ENCODE measurements around the gene PIP4K2C.
"Not testable (repeated sequence)": the region's sequence is repeated elsewhere in the genome, so short reads cannot be mapped to it uniquely, and the experiment has no call there.

Gene PIP4K2C

DNA sequence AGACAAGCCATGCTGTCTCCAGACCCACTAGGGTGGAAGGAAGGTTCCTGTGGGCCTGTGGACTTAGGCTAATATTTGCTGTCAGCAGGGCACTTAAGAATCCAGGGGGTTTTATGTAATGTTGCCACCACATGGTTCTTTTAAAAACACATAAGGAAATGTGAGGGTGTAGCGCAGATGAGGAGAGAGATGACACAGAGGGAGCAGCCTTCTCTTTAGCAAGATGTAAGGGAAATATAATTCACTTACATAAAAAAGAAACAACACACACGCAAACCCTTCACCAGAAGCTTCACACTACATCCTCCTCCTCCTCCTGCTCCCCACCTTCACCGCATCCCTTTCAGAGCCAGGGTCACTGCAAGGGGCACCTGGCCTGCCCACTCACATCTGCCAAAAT lies 4.9 kb upstream of the PIP4K2C start:
- no peak for DNase-seq

DNA sequence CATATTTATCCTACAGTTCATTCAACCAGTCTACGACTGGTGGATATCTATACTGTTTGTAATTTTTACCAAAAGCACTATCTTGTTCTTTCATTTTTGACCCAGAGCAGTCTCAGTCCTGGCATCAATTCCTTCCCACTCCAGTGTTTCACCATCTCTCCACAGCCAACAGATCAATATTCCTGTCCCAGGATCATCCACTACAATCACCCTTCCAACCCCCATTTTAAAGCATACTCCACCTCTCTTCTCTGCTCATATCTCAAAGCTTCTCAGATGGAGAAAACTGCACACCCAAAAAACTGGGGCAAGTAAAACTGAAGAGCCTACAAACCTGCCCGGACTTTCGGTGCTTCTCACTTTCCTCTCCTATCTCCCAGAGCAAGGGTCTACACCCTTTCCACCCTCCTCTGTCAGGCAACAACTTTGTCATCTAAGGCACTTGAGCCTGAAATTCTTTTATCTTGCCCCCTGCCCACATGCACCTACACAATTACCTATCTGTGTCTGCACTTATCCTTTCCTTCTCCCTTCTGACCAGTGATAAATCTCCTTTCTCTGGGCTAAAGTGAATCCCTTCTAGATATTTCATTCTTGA lies 4.1 kb upstream of the PIP4K2C start:
- no peak for DNase-seq

DNA sequence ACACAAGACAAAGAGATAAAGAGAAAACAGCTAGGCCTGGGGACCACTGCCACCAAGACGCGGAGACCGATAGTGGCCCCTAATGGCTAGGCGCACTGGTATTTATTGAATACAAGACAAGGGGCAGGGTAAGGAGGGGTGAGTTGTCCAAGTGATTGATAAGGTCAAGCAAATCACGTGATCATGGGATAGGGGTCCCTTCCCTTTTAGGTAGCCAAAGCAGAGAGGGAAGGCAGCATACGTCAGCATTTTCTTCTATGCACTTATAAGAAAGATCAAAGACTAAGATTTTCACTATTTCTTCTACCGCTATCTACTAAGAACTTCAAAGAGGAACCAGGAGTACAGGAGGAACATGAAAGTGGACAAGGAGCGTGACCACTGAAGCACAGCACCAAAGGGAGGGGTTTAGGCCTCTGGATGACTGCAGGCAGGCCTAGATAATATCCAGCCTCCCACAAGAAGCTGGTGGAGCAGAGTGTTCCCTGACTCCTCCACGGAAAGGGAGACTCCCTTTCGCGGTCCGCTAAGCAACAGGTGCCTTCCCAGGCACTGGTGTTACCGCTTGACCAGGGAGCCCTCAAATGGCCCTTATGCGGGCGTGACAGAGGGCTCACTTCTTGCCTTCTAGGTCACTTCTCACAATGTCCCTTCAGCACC lies 1.9 kb upstream of the PIP4K2C start:
- DNase-seq = not testable (repeated sequence)

DNA sequence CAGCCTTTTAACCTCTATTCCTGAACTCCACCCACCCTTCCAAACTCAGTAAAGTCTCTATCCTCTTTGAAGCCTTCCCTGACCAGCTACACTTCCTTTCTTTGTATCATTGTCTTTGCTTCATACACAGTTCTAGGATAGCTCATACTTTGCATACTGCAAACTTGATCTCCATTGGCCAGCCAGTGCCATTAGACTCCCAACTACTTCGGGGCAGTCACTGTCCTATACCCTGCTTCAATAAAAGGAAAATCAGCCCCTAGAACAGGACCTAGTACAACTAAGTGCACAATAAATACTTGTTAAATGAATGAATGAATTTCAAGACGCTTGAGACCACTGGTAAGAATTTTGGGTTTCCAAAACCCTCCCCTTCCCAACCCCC lies 521 bp upstream of the PIP4K2C start:
- no peak for DNase-seq

DNA sequence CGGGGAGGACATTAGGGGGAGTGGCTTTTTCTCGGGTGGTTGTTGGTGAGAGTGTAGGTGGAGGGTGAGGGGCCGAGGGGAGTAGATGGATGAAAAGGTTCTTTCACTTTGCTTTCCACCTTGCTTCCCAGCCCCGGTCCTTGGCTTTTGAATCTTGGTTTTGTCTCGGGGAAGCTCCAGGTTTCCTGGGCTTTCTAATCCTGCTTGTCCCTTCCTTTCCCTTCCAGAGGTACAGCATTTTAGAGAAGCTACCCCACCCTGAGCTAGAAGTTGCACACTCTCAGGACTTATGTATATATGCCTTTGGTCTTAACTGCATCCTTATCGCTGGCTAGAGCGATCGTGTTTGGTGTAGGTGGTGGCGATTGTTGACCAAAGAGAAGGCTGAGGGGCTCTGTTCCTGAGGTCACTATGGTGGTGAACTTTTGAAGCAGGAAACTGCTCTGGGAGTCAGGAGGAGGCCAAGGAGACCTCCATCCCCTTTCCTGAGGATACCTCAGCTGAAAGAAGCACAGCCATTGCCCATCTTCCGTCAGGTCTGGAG lies 862 bp downstream of the PIP4K2C start:
- no peak for DNase-seq

DNA sequence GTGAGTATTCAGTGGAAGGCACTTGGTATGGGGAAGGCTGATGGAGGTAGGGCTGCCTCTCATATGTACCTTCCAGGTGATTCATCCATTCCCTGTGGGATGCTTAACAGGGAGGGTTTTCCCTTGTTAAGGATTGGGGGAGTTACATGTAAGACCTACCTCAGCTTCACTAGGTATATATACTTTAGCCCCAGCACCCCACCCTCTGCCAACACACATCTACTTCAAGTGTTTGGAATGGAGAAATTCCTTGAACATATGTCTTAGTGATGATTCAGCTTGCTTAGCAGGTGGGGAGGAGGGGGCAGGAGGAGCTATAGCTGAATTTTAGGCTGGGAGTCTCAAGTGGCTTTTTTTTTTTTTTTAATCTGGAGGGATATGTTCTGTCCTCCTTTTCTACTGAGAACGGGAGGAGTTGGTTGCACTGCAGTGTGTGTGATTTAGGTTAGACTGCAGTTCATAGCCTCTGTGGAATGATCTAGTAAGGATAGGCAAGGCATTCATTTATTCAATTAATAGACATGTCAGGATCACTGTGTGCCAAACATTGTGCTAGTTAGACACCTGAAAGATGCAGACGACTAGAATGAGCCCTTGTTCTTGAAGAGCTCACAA lies 1.7 kb downstream of the PIP4K2C start:
- DNase-seq = no peak

DNA sequence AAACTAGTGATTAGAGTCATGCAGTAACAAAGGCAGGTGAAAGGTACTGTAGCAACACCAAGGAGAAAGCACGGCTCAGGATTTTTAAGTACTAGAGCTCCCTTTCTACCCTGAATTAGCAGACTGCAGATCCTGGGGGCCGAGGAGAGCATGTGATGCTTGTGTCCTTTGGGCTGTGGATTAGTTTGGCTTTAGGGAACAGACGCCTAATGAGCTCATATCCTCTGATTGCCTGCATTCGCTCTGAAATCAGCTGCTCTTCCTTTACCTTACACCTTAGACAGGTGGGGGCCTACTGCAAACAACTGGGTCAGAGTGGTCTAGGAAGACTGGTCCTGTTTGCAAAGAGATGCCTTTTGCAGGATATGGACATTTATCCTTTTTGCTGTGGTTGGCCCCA lies 2.2 kb downstream of the PIP4K2C start:
- DNase-seq = no peak

DNA sequence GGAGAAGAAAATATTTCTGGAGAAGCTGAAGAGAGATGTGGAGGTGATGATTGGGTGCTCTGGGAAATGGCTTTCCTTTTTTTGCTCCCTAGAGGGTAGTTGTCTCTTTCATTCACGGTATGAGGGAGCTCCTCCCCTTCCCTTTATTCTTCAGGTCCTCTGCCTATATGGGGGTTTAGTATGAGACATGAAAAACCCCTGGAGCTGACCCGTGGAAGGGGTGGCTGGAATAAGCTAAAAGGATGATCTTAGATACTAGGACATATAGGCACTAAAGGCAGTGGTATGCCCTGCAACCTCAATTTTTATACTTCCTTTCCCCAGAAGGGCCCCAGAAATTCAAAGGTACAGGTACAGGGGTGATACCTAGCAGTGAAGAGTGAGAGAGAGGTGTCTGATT lies 9.4 kb downstream of the PIP4K2C start:
- no peak for DNase-seq

DNA sequence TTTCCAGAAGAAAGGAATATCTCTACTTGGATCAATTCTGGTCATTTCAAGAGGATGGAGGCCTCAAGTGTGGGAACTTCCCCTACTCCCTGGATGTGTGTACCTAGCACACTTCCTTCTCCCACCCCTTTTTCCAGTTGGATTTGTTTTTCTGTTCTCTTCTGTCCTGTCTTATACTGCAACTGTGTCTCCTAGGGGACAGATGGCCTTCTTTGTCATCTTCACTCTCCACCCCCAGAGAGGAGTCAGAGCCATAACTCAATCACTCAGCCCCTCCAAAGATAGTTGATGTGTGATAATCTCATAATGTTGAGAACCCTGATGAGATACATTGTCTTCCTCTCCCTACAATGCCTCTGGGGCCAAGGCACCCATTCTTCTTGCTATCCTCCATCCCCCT lies 11.6 kb downstream of the PIP4K2C start:
- DNase-seq = no peak

DNA sequence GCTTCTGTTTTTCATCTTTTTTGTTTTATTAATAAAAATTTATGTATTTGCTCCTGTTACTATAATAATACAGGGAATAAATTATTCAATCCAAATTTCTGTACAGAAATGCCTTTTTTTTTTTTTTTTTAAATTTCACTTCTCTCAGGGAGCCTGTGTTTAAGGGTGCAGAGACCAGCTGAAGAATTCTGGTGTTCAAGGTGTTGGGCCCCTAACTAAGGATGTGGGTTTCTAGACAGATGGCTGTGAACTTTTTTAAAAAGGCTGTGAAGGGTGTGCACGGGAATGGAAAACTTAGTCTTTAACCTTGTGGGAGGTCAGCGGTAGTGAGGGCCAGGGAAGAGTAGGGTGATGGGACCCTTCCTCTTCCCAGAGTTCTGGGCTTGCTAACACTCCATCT lies 12.3 kb downstream of the PIP4K2C start:
- no peak for DNase-seq

DNA sequence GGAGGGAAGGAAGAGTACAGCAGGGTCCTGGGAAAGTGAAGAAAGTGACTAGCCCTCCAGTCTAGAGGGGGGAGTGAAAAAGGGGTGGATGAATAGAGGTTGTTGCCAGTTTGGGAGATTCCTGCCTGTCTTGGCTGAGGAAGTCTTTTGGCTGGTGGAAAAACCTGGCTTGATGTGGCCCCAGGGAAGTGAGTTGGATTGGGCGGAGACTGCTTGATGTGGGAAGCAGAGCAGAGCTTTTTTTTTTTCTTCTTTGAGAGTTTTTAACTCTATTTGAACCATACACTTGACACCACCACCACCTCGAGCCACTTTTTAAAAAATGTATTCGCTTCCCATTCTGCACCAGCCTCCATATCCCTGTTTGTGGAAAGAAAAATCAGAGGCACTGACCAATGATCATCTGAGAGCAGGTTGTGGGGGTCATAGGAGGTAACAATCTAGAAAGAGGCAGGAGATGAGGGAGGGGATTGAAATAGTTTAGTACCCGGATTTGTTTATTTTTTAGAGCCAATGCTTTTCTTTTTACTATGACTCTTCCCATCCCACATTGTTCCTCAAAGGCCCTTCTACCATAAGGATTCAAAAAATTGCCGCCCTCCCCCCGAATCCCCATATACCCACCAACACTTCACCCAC lies 12.9 kb downstream of the PIP4K2C start:
- DNase-seq = no peak

DNA sequence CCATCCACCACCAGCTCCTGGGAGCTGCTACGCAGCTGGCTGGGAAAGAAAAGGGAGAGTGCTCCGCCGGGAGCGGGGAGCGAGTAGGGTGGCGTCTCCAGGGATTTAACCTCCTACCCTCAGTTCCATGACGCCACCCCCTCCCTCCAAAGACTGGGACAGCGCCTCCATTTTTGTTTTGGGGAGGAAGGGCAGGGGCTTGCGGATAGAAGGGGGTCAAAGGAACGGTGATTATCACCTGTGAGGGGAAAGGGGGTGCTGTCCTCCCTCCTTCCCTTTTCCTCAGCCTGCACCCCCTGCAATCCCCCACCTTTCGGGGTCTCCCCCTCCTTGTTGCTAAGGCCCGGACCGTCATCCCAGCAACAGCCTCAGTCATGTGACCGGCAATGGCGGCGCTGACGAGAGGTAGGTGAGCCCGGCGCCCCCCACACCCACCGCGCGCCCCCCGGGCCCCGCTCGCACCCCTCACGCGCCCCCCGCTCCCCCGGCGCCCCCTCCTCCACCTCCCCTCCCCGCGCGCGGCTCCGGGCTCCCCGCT lies 13.5 kb downstream of the PIP4K2C start, which contains the start of gene DTX3:
Gene DTX3 (plus strand): TSS at position 371 of the 538 bp plus-strand sequence. CDS start 1,694 bp downstream, outside the sequence.
- DNase-seq = no peak

DNA sequence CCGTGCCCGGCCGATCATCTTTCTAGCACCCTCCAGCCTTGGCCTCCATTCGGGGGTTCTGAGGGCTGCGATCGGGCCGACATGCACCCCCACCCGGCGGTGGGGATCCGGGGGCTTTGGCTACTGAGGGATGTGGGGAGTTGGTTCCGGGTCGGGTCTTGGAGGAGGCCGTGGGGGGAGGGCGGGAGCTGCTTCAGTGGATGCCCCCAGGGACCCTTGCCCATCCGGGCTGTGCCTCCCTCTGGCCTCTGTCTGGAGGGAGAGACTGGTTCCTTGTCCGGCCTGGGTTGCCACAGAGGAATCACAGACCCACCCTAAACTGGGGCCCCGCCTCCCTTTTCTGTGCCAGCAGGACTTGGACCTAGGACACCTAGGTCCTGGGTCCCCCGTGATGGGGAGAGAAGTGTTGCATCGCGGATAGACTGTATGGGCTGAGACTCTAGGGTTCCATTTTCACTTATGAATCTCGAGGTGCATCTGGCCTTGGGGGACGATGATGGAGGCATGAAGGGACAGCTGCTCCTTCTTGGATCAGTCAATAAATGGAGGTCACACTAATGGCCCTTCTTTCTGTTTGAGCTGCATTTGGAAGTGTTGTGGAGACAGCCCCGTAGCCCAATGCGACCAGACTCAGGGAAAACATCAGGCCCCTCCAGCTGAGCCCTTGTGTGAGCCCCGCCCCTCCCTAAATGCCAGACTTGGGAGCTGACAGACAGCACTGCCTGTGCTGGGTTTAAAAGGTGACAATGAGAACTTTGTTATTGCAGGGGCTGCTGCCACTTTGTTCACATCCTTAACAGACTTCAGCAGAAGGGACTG lies 14.2 kb downstream of the PIP4K2C start:
- DNase-seq = no peak

DNA sequence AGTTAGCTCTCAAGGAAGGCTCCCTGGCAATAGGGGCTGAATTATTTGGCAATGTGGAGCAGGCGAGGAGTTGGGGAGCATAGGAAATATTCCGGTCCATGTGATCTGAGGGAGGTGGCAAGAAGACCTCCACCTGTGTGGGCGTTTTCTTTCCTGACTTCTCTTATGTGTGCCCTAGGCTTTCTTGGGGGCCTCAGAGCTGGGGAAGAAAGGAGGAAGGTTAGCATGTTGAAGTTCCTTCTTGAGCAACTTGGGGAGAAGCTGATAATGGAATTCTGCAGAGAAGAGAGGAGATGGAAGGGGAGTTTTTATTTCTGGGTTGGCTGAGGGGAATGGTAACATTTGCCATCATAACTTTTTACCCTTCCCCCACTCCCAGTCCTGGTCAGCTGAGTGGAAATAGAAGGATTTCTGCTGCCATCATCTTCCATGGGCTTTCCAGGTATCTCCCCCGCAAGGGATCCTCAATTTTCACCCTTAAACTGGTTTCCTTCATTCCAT lies 14.9 kb downstream of the PIP4K2C start:
- DNase-seq = no peak

DNA sequence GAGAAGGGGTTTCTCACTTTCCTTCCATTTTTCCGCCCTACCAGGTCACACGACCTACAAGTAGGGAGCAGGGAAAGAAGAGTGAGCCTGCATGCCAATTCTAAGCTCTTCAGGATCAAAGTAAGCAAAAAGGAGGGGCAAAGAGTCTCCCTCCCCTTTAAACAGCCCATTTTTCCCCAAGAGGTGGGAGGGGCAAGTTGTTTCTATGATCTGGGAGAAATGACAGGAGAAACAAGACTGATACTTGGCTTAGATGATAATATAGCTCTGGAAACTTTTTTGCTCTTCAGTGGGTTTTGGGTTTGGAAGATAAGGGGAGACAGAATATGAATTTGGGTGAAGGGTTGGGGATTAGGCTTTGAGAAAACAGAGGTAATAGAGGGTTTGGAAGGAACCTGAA lies 15.4 kb downstream of the PIP4K2C start:
- no peak for DNase-seq

DNA sequence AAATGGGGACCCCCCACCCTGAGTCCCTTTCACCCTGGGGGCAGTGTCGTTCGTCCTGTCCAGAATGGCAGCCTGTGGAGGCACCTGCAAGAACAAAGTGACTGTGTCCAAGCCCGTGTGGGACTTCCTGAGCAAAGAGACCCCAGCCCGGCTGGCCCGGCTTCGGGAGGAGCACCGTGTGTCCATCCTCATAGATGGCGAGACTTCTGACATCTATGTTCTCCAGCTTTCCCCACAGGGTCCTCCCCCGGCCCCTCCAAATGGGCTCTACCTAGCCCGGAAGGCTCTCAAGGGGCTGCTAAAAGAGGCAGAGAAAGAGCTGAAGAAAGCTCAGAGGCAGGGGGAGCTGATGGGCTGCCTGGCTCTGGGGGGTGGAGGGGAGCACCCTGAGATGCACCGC lies 15.8 kb downstream of the PIP4K2C start:
- DNase-seq = no peak

DNA sequence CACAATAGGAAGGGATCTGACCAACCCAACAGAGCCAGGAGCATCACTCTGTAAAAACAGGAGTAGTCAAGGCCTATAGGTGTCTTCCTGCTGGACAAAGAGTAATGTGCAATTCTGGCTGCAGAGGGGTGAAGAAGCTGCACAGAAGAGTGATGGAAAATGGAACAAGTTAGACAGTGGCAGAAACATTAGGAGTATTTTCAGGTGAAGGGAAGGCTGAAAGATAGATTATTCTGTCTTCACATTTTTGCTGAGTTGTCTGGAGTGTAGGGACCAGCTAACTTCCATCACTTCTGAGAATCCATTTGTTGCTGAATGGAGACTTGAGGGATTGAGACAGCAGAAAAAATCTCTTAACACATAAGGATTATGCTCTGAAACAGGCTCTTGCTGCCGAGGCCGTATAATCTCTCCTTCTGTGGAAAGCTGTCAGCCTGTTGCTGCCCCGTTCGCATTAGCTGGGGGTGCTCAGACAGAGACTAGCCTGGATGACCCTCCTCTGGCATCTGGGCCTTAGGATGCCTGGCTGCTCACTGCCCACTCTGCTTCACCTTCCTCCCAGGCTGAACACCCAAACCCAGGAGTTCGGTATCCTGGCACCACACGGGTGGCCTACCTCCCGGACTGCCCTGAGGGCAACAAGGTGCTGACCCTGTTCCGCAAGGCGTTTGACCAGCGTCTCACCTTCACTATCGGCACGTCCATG lies 17.1 kb downstream of the PIP4K2C start:
- no peak for DNase-seq

DNA sequence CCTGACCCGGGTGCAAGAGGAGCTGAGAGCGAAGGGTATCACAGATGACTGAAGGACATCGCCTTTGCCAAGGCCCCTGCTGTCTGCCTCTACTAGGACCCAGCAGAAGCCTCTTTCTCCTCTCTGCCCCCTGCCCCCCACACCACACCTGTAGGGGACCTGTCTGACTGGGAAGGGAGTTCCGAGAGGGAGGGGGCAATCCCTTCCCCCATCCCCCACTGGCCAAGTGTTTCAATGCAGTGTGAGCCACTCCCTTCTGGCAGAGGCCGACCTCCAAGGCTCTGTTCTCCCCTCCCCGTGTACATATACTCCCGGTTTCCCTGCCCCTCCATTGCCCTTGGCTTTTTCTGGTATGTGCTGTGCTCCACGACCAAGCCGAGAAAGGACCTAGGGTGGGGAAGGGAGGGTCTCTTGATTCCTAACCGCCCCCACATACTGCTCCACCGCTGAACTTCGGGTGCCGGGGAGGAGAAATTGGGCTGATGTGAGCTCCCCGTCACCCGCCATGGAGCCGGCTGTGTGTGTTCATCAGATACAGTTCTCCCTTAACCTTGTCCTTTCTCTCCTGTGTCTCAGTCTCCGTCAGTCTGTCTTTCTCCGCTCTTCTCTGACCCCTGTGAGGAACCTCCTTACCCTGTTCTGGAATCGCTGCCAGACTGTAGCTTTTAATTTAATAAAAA lies 18.2 kb downstream of the PIP4K2C start:
- DNase-seq = no peak

DNA sequence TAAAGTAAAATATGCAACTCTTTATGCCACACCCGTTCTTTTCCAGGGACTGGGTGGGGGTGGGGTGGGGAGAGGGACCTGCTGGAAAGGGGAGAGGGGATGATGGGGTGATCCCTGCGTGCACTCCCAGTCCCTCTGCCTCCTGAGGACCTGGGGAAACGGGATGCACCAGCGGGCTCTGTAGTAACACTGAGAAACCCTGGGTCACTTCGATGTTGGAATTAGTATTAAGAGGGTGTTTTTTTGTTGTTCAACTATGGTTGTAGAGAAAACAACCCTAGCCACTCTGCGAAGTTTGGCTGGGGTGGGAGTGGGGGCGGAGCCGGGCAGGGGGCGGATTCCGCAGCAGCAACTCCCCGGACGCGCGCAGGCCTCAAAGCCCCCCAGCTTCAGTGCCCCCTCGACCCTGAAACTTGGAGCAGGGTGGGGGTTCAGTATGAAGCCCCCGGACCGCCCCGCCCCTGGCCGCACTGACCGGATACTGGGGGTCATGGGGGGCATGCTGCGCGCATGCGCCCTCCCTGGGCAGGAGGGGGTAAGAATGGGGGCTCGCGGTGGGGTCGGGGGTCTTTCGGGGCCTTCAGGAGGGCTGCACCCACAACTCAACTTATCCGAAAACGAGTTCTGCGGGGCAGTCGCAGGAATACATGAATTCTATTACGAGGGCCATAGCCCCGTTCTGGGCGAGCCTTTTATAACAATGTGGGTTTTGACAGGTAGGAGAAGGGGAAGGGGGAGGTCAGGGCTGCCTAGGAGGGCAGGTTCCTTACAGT lies 19.0 kb downstream of the PIP4K2C start:
- DNase-seq = no peak

DNA sequence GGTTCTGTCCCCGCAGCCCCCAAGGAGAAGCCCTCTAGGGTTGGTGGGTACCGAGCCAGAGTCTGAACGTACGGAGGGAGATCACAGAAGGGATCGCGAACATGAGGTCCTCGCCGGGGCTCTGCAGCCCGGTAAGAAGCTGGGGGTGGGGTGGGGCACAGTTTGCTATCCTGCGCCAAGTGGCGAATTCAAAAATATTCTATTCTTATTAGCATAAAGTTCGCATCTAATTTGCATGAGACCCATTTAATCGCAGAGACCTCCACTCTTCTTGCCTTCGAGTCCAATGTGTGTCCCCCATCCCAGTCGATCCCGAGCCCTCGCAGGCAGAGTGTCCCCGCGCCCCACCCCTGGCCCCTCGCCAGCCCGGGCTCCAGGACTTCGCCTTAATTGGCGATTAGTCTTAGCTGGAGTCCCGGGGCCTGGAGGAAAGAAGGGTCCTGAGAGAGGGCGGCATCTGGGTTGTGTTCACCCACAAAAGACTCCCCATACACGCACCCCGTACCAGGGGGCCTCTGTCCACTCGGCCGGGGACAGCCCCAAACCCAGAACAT lies 19.6 kb downstream of the PIP4K2C start:
- DNase-seq = no peak

All from DMS79 (cell line).